HG02885 (cell line): ENCODE data around the gene HLA-DPB1.

Source experiments
- ATAC-seq: cut with Tn5 transposase; IDR thresholded peaks from one replicate; pipeline ENCODE4 v1.9.1; 2021; ENCODE audit warnings: mild to moderate bottlenecking; ENCODE audit not compliant: unreplicated experiment, poor library complexity

HLA-DPB1 gene

DNA sequence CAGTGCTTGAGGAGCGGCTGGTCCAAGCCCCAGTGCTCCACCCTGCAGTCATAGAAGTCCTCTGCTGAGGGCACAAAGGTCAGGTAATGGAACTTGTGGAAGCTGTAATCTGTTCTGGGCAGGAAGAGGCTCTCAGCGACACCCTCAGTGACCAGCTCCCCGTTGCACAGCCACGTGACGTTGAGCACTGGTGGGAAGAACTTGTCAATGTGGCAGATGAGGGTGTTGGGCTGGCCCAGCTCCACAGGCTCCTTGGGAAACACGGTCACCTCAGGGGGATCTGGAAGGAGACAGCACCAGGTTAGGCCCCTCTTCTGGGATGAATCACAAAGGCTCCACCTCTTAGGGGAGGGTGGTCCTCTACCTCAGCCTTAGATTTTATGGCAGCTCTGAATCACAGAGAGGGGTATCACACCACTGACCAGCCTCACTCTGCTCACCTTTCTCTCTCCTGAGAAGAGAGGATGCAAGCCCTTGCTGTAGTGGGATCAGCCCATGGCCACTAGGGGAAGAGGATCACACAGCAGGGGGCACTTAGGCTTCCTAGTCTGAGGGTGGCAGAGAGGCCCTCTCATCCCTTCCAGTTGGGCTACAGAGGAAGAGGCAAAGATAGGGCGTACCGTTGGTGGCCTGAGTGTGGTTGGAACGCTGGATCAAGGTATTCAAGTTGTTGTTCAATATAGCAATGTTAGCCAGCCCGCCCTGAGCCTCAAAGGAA lies 6.6 kb upstream of the HLA-DPB1 start:
- no peak for ATAC-seq

DNA sequence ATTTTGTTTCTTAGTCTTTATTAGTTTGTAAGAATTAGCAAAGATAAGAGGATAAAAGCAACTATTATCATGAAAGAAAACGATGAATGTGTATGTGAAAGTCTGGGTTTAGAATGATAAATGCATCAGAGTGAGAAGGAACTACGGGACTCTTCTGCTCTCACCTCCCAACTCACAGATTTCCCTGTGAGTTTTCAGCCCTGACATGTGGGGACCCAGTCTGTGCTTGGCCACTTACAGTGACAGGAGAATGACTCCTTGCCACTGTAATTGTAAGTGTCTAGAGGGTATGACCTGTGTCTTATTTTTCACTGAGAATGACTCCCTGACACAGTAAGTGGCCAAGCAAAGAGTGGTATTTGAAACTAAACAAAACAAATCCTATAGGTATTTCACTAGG lies 4.9 kb upstream of the HLA-DPB1 start:
- no peak for ATAC-seq

DNA sequence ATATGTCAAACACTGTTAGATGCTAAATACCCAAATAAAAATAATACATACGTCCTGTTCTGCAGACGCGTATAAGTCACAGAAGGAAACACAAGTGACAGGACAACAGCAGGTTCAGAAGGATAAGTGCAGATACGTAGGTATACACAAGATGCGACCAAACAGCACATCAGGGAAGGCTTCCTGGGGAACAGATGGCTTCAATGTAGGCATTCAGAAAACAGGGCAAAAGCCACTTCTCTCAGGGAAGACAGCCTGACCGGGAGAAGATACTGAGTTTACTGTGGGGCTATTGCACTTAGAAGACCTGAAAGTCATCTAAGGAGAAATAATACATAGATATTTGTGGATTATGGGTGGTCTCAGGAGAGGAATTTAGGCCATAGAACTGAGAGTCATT lies 4.2 kb upstream of the HLA-DPB1 start:
- ATAC-seq: no peak

DNA sequence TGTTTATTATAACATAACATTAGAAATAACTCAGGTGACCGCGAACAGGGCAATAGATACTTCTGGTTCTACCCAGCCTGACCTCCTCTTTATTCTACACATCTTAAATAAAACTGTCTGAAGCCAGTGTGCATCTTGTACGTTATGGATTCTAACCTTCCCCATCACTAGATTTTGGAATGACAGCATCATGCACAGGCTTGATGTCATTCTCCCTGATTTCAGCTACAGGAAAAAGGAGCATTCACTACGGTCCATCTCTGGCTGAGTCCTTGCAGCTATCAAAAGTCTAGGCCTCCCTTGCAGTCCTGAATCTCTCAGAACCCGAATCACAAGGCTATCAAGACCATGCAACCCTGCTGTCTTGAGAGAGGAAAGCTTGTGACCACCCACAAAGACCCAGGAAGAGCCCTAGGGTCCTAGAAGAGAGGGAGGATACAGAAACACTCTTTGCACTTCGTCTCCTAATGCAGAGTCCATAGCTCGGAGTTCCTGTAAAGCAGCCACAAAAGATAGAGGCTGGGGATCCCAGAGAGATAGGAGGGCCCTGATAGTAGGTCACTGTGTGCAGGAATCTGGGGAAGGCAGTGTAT lies 3.2 kb upstream of the HLA-DPB1 start:
- no peak for ATAC-seq

DNA sequence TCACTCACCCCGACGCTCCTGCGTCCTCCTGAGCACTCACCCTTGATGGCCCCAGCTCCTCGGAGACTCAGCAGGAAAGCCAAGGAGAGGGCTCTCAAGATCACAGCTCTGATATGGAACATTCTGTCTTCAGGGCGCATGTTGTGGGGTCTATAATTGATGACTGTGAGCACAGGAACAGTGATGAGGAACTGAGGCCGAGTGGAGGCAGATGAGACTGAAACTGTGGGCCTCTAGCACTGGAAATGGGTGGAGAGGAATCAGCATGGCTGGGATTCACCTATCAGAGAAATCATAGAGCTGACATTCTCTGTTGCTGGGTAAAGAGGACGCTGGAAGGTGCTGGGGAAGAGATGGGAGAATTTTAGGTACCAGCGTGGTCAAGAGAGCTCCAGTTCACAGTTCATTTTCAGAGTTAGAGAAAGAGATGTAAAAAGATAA lies 2.3 kb upstream of the HLA-DPB1 start, which contains the start of gene HLA-DPA1:
Gene HLA-DPA1 (minus strand): TSS at position 219 of the 441 bp plus-strand sequence.
- peak; percentile 69 for ATAC-seq

DNA sequence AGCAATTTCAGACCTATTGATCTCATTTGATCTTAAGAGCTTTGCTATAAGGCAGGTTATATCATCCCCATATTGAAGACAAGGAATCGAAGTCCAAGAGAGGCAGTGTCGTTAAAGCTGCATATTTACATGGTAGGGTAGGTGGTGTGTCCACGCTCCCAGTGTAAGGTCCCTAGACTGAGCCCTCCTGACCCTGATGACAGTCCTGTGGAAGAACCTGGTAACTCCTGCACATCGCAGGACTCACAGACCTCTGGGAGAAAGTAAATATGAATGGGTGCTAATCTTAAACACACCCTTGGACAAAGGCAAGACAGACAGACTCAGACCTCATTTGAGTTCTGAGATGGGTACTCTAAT lies 602 bp upstream of the HLA-DPB1 start:
- ATAC-seq: peak; percentile 3

DNA sequence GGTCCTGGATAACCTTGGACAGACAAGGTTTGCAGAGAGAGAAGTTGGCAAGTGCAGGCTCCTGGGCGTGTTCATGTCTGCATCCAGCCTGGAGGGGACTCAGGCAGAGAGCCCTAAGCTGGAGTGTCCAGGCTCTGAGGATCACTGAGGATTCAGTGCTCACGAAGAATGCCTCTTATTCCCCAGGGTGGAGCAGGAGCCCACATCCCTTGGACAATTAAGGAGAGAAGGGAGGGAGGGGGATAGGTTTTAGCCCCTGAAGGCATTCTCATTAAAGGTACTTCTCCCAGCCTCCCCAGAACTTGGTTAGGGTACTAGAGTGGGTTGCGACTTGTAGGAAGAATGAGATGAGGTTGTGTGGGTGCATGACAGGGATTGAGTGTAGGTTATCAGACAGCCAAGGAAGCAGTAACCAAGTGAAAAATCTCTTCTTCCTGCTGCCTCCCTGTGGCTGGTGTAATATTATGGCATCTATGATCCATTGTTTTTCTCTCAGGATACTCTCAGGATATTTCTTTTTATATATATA lies 680 bp downstream of the HLA-DPB1 start:
- ATAC-seq: no peak

DNA sequence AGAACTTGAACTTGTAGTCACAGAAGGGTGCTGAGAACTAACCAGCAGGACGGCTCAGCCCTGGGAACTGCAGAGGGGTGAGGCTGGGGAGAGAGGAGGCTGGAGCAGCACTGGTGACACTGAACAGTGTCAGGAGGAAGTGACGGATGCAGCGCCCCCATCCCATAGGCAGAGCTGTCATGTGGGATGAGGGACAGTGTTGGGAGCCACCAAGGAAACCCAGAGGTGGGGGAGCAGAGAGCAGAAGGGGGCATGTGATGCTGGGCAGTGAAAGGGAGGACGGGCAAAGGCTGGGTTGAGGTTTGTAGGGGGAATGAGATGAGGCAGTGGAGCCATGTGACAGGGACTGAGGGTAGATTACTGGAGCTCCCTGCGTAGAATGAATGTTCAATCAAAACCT lies 2.1 kb downstream of the HLA-DPB1 start:
- no peak for ATAC-seq

DNA sequence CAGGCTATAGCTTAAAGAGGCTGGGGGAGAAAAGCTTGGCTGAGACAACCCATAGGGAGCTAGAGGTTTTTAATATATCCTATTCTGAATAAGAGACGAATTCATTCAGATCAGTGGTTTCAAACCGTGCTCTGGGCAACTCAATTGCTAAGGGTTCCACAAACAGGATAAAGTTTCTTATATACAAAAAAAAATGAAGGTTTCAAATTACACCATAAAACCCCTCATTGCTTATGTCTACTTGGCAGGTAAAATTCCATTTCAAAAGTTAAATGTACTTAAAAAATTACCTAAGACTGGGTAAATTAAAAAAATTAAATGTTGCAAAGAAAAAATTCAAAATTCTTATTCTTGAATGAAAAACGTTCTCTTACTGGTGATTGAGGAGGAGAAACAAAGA lies 2.7 kb downstream of the HLA-DPB1 start:
- no peak for ATAC-seq

DNA sequence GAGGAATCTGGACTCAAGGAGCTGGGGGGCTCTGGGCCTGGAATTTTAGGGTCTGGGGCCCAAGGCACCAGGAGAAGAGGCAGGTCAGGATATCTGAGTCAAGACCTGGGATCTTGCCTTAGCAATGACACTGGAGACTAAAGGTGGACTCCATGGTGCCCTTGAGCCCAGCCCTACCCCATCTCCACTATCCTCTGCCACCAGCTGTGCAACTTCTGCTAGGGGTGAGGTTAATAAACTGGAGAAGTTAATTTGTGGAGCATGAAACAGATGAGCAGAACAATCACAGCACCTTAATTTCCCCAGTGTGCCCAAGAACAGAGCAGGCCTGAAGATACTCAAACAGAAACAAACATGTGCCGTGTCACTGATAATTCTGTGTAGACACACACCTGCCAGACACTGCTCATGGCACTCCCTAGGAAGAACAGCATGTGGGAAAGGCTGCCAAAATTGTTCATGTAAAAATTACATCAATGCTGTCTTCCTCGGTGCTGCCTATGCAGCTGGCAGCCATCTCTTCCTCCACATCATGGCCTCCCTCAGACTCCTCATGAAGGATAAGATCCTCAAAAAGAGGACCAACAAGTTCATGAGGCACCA lies 3.2 kb downstream of the HLA-DPB1 start:
- ATAC-seq: no peak

DNA sequence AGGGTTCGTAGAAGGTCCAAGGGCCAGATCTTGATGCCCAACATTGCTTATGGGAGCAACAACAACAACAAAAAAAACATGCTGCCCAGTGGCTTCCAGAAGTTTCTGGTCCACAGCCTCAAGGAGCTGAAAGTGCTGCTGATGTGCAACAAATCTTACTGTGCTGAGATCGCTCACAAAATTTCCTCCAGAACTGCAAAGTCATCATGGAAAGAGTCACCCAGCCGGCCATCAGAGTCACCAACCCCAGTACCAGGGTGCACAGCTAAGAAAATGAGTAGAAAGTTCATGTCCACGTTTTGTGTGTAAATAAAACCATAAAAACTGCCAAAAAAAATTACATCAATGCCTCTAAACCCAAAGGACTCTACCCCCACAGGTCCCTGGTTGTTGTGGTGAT lies 3.8 kb downstream of the HLA-DPB1 start:
- ATAC-seq: no peak

DNA sequence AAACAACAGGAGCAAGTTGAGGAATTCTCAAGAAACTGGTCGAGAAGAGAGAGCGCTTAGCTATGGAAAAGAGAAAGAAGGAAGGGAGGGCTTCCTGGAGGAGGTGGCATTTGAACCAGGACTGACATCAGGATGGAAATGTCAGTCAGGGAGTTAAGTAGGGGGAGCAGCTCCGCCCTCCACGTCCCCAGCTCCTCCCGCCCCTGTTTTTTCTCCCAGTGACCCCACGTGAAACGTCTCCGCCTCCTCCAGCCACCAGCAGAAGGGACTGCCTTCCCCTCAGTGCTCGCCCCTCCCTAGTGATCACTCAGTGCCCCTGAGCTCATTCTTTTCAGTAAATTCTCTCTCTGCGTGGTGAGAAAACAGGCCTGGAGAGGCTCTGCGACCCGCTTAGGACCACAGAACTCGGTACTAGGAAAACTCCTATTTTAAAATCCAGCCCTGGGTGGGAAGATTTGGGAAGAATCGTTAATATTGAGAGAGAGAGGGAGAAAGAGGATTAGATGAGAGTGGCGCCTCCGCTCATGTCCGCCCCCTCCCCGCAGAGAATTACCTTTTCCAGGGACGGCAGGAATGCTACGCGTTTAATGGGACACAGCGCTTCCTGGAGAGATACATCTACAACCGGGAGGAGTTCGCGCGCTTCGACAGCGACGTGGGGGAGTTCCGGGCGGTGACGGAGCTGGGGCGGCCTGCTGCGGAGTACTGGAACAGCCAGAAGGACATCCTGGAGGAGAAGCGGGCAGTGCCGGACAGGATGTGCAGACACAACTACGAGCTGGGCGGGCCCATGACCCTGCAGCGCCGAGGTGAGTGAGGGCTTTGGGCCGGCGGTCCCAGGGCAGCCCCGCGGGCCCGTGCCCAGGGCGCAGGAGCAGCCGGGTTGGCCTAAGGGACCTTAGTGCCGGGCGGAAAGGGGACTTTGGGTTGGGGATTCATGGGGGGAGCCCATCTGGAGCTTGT lies 4.6 kb downstream of the HLA-DPB1 start:
- no peak for ATAC-seq

DNA sequence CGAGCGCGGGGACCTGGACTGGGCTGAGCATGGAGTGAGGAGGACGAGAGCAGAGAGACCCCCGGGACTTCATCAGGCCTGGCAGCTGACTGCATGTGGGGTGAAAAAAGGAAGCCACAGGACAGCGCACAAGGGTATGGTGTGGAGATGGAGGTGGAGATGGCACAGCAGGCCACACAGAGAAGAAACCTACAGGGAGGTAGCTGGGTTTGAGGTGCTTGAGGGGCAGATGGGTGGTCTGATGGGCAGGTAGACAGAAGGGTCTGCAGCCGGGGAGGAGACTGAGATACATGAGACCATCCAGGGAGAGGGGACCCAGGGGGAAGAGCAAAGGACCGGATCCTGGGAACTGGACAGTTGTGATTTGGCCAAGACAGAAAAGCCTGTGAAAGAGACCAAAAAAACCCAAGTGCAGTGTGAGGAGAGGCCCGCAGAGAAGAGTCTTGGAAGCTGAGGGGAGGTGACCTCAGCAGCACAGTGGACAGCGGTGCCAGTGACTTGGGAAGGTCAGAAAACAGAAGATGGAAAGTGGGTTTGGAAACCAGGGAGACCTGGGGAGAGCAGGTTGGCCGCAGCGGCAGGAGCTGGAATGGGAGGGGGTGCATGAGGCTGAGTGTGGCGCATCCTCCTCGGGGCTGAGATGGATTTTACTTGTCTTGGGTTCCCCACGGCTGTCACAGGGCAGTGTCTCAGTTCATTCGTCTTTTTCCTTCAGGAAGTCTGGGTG lies 5.5 kb downstream of the HLA-DPB1 start:
- ATAC-seq: no peak

DNA sequence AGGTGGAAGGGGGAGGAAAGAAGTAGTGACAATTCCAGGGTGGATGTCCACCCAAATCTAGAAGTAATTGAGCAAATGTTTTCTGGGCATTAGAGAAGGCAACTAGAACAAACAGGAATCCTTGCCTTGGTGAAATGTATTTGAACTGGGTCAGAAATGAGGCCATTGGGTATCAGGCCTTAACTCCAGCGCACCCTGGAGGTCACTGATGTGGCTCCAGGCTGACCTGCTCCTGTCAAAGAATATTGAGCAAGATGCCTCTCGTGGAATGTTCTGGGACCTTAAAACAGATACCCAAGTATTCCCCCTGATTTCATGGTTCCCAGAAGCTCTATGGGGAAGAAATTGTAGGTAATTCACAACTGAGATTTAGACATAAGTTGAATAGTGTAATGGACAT lies 6.9 kb downstream of the HLA-DPB1 start:
- no peak for ATAC-seq

DNA sequence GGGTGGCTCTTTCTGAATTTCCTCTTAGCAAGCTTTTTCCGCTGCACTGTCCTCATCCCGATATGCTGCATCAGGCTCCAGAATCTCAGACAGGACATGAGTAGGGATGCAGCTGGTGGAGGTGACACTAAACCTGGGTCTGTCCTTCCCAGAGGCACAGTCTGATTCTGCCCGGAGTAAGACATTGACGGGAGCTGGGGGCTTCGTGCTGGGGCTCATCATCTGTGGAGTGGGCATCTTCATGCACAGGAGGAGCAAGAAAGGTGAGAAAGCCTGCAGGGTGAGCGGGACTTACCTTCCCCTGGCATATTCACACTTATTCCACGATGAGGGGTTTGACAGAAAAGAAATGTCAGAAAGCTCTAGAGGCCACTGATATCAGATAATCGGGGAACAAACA lies 9.8 kb downstream of the HLA-DPB1 start:
- no peak for ATAC-seq

DNA sequence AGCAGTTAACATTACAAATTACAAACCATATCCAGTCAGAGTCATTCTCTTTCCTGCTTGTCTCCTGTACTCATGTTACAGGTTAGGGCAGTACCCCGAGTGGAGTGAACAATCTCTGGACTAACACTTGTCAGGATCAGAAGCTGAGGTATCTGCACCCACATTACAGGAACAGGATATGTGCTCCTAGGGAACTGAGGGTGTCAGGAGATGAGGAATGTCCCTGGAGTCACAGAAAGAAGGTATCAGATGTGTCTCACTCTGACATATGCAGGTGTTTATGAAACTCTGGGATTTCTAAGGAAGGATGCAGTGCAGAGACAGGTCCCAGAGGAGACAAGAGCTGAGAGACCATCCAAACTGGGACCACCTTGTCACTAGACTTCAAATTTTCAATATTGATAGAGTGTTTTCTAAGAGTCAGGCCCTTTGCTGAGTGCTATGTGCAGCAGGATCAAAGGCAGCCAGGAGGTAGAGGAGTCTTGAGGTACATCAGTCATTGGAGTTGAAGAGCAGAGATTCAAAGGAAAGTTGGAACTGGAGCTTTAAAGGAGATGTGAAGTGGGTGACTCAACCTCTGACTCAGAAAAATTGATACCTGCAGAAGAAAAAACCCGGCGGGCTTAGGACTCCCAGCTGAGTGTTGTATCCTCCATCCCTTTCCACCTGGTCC lies 12.6 kb downstream of the HLA-DPB1 start:
- no peak for ATAC-seq

DNA sequence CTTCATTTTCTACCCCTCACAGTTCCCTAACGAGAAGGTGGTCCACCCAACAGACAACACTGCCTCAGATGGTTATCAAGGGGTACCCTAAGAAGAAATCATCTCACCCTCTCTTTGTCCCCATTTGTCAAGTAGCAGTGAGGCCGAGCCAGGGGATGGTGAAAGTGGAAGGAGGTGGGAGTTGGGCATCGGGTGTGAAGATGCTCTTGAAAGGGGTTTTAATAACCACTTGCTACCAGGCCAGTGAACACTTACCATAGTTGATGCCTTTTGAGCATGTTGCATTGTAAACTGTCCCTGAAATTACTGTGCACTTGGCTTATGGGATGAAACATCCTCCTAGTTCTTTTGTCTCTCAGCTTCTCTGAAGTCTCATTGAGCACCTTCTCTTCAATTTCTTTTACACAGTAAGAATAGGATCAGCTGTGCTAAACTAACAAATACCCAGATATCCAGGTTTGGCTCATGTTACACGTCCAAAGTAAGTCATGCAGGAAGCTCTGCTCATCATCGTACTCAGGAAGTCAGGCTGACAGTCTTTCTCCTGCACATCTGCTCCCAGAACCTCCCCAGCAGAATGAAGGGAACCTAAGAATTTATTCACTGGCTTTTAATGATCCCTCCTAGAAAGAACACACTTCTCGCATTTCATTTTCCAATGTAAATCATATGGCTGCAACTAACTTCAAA lies 13.3 kb downstream of the HLA-DPB1 start:
- ATAC-seq: no peak

DNA sequence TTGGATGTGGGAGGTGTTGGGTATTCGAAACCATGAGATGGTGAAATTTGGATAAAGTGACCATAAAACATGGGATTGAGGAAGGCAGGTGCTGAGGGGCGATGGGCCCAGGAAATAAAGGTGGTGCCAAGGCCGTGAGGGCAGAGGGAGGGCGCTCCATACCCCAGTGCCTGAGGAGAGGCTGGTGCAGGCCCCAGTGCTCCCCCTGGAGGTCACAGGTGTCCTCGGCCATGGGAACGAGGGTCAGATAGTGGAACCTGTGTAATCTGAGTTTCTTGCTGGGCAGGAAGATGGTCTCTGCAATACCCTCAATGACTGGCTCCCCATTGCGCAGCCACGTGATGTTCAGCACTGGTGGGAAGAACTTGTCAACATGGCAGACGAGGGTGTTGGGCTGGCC lies 16.2 kb downstream of the HLA-DPB1 start:
- ATAC-seq: no peak

DNA sequence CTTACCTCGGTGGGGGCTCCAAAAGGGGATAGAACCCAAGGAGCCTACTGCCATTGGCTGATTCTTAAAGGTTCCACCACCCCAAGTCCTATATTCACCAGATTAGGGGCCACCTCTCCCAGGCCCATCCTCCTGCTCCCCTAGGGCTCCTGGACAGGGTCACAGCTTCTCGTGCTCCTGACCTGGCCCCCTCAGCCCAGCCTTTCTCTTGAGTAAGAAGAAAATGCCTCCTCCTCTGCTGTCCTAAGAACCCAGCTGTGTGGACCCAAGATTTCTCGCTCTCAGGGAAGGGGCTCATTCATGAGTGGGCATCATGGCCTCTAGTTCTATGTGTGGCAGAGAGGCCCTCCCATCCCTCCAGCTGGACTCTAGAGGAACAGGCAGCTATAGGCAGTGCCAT lies 16.6 kb downstream of the HLA-DPB1 start:
- no peak for ATAC-seq
